GM19468 (cell line): Measurements from ENCODE around the gene NBEAL2.

Source experiments
- ATAC-seq: cut with Tn5 transposase; IDR thresholded peaks from one replicate; pipeline ENCODE4 v1.9.1; 2021; ENCODE audit warnings: mild to moderate bottlenecking, moderate library complexity, moderate number of reproducible peaks; ENCODE audit not compliant: unreplicated experiment; ENCODE audit errors: extremely low read depth

NBEAL2 gene

DNA sequence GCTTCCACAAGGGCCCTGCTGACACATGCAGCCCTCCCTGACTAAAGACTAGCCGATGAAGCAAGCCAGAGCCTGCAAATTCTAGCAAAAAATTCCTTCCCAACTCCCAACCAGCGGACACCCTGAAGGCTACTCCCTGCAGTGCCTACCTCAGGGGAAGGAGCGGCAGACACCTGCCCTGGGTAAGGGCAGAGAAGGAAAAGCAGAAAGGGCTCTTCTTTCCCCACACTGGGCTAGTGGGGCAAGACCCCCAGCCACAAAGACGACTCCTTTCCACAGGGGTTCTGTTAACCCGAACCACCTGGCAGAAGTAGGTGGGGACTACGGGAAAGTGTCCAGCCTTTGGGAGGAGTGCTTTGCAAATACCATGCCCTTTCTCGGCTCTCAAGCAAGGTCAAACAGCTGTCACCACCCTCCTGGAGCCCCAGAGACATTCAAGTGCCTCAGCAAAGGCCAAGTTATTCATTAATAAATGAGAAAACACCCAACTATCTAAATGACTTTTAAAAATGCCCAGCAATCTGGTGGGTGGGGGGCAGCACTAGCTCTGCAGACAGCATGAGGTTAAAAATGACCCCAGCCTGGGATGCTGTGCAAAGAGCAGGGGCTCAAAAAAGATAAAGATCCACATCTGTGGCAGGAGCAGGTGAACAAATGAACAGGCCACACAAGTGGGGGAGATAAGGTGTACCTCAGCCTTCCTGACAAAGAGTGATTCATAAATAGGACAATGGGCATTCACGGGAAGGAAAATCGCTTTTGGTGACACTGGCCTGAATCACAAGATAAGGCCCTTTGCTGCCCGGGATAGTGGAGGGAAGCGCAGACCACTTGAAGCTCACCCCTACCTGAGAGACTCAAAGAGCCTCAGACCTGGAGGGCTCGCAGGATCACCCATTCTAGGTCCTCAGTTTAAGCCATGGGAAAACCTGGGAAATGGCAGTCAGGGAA lies 36.0 kb upstream of the NBEAL2 start:
- no peak for ATAC-seq

DNA sequence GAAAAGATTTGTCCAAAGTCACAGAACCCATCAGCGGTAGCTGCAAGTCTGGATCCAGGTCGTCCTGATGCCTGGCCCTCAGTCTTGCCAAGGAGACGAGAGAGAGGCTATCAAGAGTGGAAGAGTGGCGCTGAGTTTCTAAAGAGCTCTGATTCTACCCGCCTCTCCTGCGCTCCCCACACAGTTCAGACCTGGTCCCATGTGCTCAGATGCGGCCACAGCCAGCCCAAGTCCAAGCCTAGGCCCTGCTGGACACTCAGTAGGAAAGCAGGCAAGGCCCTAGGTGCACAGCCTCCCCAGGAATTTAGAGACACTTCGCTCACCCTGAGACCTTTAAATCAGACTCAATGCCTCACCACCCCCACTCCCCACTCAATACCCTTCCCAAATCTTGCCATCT lies 35.3 kb upstream of the NBEAL2 start:
- ATAC-seq, result no peak

DNA sequence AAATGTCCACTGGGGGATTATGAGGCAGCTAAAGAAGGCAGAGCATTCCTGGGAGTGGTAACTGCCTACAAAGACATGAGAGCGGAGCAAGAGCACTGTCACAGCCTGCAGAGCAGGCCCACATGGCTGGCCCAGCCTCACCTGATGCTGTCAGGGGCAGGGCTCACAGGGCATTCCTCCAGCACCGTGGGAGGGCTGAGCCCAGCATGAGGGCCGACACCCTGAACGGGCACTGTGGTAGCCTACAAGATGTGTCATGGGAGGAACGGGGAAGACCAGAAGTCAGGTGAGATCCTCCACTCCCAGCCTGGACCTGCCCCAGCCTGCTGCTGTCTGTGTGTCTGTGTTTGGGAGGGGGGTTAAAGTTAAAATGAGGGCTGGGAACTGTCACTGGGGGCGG lies 33.0 kb upstream of the NBEAL2 start:
- ATAC-seq, result no peak

GRCh38 chr3:46946856-46947545 lies 32.5 kb upstream of the NBEAL2 start:
- ATAC-seq, result no peak

GRCh38 chr3:46947546-46947901 lies 31.9 kb upstream of the NBEAL2 start:
- no peak for ATAC-seq

- no peak for ATAC-seq
These were observed 31.3 kb upstream of the NBEAL2 start for GRCh38 chr3:46947981-46948791.

DNA sequence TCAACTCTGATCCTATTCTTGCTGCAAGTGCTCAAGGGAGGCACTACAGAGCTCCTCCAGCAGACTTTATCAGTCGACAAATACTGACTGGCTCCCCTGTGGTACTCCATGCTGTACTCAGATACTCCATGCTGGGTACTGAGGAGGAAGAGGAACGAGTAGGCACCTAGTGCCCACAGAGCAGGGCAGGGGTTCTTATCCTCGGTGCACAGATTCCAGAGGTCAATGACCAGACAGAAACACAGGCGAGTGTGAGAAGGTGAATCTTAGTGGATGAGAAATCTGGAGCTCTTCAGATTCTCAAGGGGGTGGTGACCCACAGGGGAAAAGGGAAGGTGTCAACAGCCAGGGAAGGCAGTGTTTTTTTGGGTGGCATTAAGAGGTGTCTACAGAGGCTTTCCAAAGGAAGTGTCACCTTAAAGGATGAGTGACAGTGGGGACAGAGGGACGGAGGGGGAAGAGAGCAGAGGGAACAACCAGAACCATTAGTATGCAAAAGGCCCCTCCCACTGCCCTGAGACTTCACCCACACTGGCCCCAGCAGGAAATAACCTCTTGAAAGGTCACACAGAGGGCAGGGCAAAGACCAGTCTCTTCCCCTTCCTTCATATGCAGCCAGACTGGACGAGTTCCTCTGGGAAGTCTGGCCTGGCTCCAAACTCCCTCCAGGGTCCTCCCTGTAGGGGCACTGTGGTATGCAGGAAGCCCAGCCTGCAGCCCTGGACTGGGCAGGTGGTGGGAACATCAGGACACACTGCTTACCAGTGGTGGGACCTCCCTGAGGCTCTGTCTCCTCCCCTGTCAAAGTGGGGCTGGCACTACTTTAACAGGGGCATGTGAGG lies 30.4 kb upstream of the NBEAL2 start:
- ATAC-seq, result no peak

- no peak for ATAC-seq
These were observed 29.3 kb upstream of the NBEAL2 start for GRCh38 chr3:46950177-46950576.

GRCh38 chr3:46950650-46951241 lies 28.7 kb upstream of the NBEAL2 start:
- no peak for ATAC-seq

DNA sequence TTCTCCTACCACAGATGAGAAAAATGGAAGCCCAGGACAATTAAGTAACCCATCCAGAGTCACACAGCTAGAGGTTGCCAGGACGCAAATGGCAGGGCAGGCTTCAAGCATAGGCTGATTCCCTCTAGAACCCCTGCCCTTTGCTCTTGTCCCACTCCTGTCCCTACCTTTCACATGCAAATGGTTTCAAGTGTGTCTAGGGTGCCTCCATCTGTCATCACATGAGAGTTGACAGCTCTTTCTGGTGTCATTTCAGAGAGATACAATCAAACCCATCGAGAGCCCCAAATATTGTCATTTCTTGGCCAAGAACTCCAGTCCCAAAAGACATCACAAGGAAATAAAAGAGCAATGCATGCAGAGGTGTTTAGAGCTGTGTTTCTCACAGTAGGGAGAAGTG lies 26.7 kb upstream of the NBEAL2 start:
- ATAC-seq, result no peak

DNA sequence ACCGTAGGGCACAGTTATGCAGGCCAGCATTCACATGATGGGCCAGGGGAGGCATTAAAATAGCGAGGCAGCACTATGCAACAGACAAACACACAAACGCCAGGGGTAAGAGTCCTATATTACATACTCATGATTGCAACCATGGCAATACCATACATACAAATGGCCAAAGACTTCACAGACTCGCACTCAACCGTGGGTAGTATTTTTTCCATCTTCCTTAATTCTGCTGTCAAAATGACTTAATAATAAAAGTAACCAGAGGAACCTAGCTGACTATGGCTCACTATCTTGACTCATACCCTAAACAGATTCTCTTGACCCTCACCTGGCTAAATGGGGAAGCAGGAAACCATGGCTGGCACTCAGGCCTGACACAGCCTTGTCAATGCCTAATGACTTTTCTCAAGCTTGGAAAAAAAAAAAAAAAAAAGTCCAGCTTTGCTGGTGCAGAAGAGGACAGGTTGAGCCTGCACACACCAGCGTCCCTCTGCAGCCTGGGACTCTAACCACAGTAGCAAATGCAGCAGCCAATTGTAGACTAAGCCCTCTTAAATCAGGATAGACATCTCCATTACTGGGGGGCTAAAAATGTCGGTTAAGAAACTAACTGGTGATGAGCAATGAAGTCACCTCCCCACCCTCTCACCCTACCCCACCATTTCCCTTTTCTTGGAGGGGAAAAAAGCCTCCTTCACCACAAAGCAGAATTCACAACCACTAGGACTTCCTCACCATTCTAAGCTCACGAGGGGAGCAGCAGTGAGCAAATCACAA lies 26.0 kb upstream of the NBEAL2 start:
- ATAC-seq, result no peak

DNA sequence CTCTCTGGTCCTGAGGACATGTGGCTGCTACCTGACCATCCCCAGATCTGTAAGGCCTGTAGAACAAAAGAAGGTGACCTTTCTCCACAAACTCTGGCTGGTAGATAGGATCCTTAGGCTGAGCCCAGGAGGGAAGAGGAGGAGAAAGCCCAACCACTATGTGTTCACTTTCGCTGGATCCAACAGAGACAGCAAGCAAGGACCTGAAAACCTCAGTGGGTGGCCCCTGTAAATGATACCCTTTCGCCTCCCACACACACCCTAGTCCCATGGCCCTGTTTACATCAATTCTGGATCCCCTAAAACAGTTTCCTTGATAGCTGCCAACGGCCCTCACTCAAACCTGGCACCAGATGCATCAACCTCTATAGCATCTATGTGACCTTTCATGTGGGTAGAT lies 25.3 kb upstream of the NBEAL2 start:
- ATAC-seq, result no peak

- ATAC-seq, result no peak
These were observed 24.3 kb upstream of the NBEAL2 start for GRCh38 chr3:46955157-46955556.

- ATAC-seq, result no peak
These were observed 23.6 kb upstream of the NBEAL2 start for GRCh38 chr3:46955801-46956259.

DNA sequence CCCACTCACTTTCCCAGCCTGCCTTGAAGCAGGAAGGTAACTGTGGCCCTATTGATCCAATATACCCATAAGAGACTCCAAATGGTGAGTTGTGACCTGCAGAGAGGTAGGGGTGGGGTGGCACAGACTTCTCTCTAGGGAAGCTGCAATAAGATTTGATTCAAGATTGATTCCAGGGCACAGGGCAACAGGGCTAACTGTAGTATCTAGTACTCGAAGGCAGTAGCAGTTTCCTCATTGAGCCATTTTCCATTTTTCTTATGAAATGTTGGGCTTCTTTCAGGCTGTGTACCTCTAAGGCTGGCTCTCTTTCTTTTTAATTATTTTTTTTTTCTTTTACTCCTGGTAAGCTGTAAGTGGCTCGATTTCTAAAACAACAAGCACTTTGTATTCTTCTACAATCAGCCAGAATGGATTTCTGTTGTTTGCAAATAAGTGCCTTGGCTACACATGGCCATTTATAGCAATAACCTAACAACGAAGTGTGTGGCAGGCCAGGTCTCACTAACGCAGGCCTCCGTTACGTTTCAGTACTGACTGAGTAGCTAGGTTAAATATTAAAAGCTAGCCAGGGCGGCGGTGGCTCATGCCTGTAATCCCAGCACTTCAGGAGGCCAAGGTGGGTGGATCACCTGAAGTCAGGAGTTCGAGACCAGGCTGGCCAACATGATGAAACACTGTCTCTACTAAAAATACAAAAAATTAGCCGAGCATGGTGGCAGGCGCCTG lies 22.2 kb upstream of the NBEAL2 start:
- ATAC-seq, result no peak

- ATAC-seq, result no peak
These were observed 20.9 kb upstream of the NBEAL2 start for GRCh38 chr3:46958467-46959160.

- ATAC-seq, result no peak
These were observed 20.3 kb upstream of the NBEAL2 start for GRCh38 chr3:46959161-46959511.
